ENCODE measurements around the gene SGTA.
"Not testable (repeated sequence)": the region's sequence is repeated elsewhere in the genome, so short reads cannot be mapped to it uniquely, and the experiment has no call there.

SGTA gene

DNA sequence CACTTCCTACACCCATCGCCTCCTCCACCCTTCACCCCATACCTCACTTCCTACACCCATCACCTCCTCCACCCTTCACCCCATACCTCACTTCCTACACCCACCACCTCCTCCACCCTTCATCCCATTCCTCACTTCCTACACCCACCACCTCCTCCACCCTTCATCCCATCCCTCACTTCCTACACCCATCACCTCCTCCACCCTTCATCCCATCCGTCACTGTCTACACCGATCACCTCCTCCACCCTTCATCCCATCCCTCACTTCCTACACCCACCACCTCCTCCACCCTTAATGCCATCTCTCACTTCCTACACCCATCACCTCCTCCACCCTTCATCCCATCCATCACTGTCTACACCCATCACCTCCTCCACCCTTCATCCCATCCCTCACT lies 69.9 kb downstream of the SGTA start:
- not testable (repeated sequence) for DNase-seq (ENCODE audit: low read depth in 2 of 2)

DNA sequence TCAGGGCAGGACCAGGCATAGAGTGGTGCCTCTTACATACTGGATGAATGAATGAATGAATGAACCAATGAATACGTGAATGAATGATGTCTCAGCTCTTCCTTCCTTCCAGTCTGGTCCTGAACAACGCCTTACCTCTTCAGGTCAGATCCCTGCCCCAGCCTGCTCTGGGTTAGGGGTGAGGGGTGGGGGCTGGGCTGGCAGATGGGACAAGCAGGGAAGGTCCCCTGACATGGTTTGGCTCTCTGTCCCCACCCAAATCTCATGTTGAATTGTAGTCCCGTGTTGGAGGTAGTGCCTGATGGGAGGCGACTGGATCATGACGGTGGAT lies 71.2 kb downstream of the SGTA start:
- DNase-seq (ENCODE audit: low read depth in 2 of 2), result no peak

DNA sequence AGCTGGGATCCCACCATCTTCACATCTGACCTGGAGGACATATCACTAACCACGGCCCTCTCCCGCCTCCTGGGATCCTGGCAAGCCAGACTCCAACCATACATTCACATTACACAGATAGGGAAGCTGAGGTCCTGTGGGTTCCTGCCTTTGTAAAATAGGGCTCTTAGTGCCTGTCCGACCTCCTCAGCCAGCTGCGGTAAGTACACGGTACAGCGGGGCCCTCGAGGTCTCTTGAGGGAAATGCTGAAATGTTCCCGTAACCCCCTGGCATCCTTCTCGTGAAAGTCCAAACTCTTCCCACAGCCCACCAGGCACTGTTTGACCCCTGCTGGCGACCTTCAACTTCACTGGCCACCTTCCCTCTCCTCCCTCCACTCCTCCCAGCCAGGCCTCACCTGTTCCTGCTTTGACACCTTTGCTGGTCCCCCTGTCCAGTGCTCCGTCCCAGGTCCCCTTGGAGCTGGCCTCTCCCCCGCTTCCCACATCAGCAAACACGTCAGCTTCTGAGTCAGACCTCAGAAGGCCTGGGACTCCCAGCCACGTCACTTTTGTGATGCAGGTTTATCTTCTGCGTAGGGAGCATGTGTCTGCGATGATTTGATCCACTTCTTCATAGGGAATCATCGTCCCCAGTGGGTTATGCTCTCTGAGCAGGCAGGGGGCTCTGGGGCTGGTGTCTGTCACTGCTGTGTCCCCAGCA lies 71.8 kb downstream of the SGTA start:
- no peak for DNase-seq (ENCODE audit: low read depth in 2 of 2)

DNA sequence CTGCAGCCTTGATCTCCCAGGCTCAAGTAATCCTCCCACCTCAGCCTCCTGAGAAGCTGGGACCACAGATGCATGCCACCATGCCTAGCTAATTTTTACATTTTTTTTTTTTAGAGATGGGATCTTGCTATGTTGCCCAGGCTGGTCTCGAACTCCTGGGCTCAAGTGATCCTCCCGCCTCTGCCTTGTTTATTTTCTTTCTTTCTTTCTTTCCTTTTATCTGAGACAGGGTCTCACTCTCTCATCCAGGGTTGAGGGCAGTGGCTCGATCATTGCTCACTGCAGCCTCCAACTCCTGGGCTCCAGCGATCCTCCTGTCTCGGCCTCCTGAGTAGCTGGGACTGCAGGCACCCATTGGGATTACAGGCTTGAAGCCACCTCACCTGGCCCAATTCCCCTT lies 76.8 kb downstream of the SGTA start:
- DNase-seq (ENCODE audit: low read depth in 2 of 2), result no peak

All from stimulated activated CD8-positive, alpha-beta memory T cell treated with anti-CD3 and anti-CD28 coated beads, Interleukin-2, amount 100 ng/mL, for 48 hours (primary cell).